Stimulated activated CD4-positive, alpha-beta T cell treated with anti-CD3 and anti-CD28 coated beads, Interleukin-12 subunit alpha, Interleukin-12 subunit beta, amount 100 ng/mL, for 4 hours (primary cell): ENCODE measurements around the gene PLD1.
"Not testable (repeated sequence)": the region's sequence is repeated elsewhere in the genome, so short reads cannot be mapped to it uniquely, and the experiment has no call there.

Experiments
- DNase-seq: peaks from one replicate; pipeline ENCODE4 v3.0.0-alpha.2; 2020

The PLD1 gene, protein sequence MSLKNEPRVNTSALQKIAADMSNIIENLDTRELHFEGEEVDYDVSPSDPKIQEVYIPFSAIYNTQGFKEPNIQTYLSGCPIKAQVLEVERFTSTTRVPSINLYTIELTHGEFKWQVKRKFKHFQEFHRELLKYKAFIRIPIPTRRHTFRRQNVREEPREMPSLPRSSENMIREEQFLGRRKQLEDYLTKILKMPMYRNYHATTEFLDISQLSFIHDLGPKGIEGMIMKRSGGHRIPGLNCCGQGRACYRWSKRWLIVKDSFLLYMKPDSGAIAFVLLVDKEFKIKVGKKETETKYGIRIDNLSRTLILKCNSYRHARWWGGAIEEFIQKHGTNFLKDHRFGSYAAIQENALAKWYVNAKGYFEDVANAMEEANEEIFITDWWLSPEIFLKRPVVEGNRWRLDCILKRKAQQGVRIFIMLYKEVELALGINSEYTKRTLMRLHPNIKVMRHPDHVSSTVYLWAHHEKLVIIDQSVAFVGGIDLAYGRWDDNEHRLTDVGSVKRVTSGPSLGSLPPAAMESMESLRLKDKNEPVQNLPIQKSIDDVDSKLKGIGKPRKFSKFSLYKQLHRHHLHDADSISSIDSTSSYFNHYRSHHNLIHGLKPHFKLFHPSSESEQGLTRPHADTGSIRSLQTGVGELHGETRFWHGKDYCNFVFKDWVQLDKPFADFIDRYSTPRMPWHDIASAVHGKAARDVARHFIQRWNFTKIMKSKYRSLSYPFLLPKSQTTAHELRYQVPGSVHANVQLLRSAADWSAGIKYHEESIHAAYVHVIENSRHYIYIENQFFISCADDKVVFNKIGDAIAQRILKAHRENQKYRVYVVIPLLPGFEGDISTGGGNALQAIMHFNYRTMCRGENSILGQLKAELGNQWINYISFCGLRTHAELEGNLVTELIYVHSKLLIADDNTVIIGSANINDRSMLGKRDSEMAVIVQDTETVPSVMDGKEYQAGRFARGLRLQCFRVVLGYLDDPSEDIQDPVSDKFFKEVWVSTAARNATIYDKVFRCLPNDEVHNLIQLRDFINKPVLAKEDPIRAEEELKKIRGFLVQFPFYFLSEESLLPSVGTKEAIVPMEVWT

DNA sequence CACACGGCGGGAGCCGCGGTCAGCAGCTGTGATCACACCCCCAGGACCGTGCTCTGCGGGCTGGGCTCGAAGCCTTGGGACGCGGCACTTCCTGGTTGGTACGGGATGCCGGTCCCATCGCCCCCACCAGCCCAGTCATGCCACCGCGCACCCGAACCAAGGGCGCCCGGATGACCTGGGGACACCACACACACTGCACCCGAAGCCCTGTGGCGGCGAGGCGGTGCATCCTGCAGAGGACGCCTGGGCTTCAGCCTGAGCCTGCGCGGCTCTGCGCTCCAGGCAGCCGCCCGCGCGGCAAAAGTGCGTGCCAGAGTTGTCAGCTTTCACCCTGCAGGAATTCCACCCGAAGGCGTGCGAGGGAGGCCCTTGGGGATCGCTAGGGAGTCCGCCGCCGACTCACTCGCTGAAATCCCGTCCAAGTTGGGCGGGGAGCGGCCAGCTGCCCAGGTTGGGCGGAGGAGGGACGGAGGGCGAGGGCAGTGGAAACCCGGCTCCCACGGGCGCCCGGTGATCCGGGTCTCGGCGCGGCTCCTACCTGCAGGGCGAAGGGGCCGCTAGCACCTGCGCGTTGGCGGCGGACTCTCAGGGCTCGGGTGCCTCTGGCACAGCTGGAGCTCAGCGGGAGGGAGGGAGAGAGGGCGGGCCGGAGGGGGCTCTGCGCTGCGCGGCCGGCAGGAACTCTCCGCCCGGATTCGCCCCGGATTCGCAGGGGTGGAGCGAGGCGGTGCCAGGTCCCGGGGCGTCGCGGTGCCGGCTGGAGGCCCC is at the start of gene PLD1:
Gene PLD1, minus strand, starts transcription at position 623 of the 768 bp plus-strand sequence. CDS start 72,432 bp downstream, outside the sequence.
- peak; percentile 30 for DNase-seq

DNA sequence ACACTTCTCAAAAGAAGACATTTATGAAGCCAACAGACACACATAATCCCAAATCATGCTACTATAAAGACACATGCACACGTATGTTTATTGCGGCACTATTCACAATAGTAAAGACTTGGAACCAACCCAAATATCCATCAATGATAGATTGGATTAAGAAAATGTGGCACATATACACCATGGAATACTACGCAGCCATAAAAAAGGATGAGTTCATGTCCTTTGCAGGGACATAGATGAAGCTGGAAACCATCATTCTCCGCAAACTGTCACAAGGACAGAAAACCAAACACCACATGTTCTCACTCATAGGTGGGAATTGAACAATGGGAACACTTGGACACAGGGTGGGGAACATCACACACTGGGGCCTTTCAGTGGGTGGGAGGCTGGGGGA is 48.5 kb upstream of the PLD1 start:
- DNase-seq = not testable (repeated sequence)

DNA sequence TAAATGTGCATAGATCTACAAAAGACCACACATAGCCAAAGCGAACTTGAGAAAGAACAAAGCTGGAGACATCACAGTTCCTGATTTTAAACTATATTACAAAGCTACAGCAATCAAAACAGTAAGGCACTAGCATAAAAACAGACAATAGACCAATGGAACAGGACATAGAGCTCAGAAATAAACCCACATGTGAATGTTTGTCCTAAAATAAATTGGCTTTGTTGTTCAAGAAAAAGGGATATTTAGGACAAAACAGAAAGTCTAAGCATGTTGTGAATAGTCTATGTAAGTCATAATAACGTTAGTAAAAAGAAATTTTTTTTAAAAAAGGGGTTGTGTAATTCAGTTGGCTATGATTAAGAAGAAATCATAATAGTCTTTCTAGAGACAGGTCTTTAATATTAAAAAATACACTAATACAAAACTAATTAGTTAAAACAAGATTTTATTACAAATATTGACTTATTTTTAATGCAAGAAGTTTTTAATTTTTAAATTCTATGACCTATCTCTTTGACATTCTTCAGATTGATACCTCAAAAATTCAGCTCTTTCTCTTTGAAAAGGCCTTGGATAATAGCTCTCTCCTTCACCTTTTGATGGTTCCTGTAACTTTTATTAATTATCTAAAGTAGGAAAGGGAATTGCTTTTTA is 44.5 kb upstream of the PLD1 start:
- no peak for DNase-seq

DNA sequence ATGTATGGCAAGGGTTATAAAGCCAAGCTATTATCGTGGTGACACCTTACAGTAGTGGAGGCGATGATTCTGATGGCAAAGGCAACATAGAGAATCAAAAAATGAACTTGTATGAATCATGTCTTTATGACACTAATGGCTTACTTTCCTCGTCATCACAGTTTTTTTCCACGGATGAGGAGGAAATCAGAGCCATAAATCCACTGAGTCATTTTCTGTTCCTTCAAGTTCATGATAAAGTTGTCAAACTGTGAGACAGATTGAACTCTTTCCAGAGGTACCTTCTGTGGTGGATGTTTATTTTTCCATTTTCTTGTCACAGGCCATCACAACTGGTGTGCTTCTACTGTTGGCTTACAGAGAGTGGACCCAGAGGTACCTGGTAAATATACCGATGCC is 41.4 kb upstream of the PLD1 start:
- DNase-seq = no peak

DNA sequence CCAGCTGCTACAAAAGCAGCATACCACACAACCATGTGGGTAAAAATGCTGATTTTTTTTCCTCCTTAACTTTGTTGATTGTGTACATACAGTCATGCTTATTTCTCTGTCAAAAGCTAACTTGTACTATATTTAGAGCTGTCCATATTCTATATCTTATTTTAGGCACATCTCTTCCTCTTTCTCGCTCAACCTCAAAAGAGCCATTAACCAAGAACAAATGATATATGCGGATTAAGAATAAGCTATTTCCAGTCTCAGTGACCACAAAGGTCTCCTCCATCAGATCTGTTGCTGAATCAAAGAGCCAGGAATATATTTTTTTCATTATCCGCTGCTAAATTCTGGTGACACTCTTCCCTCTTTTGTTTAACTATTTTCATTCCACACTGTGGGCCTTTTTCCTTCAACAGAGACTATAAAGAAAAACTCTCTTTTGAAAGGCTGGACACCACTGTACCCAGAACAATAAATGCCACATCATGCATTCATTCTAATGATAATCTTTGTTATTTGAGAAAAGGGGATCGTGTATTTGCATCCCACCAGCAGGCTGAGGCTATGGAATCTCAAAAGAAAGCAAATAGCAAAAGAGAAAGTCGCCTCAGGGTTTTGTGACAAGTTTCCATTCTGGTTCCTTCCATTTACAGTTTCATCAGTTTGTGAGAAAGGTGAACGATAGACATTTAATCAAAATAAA is 40.8 kb upstream of the PLD1 start:
- DNase-seq = no peak

DNA sequence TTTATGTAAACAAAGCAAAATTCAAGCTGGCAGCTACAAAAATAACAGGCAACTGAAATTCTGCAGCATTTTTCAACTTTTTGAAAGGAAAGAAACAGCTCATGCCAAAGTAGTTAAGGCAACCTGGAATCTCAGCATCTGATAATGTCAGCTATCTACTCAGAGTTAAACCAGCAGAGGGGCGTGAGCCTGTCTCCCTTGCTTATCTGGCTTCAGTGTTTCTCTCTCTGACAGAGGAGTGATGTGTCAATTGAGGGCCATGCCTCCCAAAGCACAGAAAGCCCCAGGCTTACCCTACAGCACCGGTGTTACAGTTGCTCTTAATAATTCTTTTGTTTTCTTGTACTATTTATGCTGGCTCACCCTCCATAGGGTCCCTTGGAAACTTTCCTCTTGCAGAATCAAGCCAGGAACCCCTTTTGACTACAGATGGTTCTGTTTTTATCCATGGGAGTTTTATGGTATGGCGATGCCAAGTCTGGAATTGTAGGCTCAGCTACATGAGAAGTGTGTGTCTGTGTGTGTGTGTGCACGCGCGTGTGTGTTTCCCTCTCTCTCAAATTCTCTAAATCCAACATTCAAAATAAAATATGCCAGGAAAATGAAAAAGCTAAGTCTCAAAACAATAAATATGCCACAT is 40.2 kb upstream of the PLD1 start:
- no peak for DNase-seq

DNA sequence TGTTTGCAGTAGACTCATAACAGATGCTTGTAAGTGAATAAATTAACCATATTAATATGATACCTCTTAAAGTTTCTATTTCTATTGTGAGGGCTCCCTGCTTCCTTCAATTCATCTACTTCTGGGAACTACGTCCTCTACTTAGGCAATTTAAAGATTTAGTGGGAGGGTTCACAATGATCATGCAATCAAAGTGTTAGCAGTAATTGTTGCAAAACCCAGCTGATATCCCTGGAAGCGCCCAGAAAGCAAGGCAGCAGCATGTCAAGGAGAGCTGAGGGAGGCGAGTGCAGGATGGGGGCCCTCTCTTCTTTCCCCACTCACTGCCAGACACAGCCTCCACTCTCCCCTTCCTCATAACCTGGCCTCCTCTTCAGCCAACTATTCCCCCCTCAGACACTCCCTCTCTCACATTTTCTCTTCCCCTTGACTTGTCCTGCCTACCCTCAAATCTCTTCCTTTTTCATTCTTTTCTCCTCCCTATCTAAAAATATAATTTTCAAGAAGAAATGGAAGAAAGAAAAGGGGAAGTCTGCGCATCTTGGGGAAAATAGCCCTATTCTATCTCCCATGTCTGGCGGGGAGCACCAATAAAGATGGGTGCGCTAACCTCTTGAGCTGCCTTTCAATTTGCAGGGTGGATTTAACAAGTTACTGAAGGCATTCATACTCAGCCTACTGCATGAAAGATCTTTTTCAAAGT is 39.5 kb upstream of the PLD1 start:
- DNase-seq = no peak

DNA sequence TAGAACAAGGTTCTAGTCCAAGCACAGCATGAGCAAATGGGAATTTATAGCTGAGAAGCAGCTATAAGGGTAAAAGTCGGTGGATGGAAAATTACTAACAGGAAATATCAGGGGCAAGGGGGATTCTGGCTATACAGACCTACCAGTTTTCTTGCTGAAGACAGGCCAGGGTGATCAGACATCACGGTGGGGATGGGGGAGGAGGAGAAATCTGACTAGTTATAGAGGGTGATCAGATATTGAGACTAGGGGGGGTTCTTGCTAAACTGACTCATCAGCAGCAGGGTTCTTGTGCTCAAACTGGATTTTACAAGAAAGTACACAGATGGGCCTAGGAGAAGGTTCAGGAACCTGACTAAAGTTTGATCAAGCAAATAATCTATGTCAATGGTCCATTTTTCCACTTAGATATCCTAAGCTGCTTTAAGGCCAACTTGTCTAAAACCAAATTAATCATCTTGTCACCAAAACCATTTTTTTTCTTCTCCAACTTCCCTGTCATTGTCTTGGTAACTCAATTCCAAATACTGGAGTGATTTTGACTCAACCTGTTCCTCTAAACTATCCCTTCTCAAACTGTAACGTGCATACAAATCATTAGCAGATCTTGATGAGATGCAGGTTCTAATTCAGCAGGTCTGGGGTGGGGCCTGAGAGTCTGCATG is 37.4 kb upstream of the PLD1 start:
- no peak for DNase-seq

DNA sequence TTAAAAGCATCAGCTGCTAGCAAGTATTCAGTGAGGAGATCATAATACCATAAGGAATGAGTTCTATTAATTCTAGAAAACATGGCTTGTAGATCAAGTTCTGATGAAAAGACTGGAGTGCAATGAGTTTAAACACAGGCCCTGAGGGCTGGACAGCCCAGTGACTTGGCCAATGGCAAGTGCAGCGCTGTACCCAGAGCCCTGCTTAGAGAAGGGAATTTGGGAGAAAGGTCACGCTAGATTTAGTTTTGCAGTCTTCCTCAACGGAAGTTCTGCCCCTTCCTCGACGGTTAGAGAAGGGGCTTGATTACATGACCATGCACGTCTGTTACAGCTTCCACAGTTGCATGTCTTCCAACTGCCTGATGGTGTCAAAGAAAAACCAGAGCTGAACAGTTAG is 36.9 kb upstream of the PLD1 start:
- DNase-seq = no peak

DNA sequence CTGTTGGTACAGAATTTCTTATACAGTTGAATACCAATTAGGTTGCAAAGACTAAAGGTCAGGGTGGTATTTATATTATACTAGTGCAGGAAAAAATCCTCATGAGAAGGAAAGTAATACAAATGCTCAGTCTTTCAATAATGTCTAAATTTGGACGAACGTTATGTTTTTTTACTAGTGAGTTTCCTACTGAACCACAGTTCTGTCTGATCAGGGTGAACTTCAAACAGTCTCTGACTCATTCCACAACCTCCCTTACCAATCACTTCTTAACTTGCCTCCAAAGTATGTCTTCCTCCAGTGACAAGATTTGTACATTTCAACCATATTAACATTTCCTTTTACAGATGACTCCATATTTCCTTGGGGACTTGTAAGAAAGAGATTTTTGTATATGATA is 36.3 kb upstream of the PLD1 start:
- DNase-seq = no peak

DNA sequence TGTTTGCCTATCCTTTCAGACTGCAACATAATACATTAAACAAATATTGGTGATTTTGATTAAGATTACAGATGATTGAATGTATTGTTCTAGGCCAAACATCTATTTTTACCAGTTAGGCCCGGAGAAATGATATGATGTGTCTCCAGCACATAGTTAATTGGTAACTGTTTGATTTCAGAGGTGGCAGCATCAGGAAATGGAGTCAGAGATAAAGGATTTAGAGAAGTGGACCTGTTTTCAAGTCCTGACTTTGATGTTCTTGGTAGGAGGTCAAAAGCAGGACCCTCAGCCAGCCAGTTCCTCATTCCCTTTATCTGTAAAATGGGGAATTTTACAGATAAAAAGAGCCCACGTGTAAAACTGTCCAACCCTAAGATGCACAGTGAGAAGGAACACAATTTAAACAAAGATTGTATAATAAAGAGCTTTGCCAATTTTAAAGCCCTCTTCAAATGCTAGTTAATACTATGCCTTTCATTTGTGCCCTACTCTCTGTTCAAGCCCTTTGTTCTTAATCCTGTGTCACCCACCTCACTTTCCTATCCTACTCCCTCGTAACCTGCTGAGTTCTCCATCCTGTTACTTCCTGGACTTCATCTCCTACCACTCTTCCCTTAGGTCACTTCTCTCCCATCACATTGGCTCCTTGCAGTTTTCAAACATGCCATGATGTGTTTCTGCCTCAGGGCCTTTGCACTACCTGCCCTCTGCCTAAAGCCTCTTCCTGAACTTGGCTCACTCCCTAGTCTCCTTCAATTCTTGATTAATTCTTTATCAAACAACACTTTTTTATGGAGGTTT is 35.4 kb upstream of the PLD1 start:
- DNase-seq = no peak

DNA sequence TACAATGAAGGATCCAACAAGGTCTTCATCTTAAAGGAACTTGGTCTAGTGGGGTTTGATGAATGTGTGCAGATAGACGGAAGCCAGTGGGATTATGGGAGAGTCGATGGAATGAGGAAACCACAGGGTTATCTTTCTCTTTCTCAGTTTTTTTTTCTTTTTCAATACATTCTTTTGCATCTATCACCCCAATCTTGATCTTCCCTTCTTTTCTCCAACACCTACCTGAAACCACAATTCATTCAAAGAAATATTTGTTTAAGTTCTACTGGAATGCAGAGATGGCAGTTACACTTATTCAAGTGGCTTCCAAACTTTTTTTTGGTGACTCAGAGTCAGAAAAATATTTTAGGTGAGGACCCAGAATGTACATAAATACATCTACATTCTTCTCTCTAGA is 34.6 kb upstream of the PLD1 start:
- DNase-seq = no peak

DNA sequence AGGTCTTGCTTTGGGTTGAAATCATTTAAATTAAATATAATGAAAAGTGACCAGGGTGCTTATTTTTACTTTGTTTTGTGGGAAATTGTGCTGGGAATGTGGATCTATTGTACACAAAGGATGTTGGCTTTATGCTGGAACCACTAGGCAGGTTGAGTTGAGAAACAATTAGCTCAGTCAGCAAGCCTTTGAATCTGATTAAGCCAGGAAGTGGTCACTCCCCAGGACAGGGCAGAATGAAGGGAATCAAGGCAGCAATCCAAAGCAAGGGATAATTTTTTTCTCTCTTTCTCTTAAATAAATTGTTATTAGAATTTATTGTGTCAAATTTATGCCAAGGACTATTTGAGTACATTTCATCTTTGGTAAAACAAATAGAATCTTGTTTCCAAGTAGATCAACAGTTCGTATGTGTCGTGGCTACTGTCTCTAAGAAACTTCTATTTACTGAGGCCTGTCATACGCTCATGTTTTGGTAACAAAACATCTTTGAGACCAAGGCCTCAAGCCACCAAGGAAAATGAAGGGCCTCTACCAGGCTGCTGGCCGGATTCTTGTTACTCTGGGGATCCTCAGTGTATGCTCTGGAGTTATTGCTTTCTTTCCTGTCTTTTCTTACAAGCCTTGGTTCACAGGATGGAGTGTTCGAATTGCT is 32.7 kb upstream of the PLD1 start, which contains the start of gene TMEM212:
Gene TMEM212, plus strand, starts transcription at position 486 of the 655 bp plus-strand sequence. Its CDS starts 35 bp downstream, at position 521.
- DNase-seq = no peak

DNA sequence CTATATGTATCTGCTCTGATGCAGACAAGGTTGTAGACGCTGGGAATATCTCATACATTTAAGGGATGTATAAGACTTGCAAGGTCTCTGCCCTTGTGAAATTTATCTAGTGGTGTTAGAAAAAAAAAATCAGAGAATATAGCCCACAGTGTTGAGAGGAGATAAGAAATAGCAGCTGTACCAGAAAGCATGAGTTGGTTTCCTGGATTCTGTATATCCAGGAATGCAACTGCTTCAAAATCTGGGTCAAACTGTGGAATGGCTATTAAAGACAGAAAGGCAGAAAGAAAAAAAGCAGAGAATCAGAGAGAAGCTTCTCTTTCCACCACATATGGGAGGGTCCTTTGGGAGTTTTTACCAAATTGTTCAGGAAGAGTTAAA is 31.3 kb upstream of the PLD1 start:
- DNase-seq = no peak

DNA sequence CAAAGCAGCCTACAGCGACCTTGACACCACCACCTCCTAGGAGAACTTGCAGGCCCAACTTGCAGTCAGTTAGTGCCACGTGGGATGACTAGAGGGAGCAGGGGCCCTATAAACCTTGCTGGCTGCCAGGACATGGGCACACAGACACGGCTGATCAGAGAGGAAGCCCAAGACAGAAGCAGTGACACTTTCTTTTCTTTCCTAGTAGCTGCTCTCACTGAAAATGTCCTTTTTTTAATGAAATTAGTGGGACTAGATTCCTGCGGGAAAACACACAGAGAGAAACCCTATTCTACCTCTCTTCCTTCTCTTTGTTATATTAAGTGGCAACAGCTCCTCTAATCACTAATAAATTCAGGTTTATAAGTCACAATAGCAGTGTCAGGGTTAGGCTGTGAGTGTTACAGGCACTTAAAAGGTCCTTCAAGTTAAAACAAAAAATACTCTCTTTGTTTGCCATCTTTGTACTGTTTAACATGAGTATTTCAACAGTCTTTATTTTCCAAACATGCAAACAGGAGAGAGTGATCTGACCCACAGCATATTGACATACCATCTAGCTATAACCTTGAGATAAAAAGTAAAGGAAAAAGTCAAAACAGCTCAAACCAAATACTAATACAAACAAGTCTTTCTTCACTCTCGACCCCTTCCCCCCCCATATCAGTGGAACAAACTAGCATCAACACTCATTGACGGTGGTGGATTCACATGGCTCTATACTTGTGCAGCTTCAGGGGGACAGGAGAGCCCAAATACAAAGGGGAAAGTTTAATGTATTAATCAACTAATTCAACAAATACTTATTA is 30.7 kb upstream of the PLD1 start:
- DNase-seq = no peak

DNA sequence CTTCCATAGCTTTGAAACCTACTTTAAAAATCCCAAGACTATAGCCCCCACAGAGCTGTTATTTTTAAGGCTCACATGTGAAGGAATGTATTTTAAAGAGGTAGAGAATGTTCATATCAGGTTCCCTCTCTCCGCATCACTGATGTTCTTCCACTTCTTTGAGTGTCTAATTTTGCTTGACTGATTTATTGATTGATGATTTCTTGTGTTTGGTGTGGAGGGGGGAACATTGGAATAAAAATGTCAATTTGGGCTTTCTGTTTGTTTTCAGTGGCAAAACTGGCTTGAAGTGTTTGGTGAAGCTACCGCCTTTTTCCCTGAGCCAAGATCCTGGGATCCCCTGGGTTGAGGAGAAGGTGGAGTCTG is 30.1 kb upstream of the PLD1 start:
- DNase-seq = no peak

DNA sequence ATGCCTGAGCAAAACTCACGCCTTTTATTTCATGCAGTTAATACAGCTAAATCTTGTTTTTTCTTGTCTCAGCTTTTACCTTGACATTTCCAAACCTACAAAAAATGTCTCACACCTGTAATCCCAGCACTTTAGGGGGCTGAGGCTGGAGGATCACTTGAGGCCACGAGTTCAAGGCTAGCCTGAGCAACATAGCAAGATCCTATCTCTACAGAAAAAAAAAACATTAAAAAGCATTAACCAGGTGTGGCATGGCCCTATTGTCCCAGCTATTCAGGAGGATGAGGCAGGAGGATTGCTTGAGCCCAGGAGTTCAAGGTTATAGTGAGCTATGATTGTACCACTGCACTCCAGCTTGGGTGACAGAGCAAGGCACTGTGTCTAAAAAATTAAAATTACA is 29.0 kb upstream of the PLD1 start:
- DNase-seq = no peak
